Measurements from ENCODE around the gene NKD1. TPM values are rescaled to one million over a fixed set of nuclear protein-coding genes. Genes with fewer than 3 reads are reported as not detected.
"Not testable (repeated sequence)": the region's sequence is repeated elsewhere in the genome, so short reads cannot be mapped to it uniquely, and the experiment has no call there.

The NKD1 gene
- total RNA-seq, 1 donor from 2014 or later = 31.3 TPM

DNA sequence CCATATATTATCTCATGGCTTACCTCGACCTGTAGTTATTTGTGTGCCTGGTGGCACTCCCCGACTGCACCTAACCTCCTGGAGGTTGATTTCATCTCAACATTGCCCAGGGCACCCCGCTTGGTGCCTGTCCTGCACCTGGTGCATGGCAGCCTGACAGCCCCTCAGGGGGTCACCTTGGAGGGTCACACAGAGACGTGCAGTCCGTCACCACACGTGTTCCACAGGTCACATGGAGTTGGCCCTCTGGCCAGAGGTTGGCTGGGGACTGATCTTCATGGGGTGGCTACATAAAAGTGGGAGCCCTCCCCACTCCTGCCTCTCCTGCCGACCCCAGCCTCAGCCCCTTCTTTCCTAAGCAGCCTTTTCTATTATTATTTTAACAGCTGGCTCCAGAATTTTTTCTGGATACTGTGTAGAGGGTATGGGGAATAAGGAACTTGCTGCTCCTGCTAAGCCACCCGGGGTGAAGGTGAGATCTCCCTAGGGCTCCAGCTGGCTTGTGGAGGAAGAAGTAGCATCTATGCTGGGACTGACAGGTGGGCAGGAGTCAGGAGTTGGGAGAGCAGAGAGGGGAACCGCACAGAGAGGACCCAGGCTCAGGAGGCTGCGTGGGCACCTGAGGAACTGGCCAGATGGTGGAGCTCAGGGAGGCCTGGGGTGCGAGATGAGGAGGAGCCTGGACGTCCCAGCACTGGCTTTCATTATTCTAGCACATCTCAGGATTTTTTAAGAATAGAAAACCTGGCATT is 12.5 kb upstream of the NKD1 start:
- TF ChIP-seq, protein P1, sequence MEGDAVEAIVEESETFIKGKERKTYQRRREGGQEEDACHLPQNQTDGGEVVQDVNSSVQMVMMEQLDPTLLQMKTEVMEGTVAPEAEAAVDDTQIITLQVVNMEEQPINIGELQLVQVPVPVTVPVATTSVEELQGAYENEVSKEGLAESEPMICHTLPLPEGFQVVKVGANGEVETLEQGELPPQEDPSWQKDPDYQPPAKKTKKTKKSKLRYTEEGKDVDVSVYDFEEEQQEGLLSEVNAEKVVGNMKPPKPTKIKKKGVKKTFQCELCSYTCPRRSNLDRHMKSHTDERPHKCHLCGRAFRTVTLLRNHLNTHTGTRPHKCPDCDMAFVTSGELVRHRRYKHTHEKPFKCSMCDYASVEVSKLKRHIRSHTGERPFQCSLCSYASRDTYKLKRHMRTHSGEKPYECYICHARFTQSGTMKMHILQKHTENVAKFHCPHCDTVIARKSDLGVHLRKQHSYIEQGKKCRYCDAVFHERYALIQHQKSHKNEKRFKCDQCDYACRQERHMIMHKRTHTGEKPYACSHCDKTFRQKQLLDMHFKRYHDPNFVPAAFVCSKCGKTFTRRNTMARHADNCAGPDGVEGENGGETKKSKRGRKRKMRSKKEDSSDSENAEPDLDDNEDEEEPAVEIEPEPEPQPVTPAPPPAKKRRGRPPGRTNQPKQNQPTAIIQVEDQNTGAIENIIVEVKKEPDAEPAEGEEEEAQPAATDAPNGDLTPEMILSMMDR (IDR thresholded peaks at IDR 0.05; ENCODE audit: partially characterized antibody, unreplicated experiment) = no peak
- DNase-seq = no peak
- peaks cover 20% of the 10 kb centered on the region for H3K4me1 Mint-ChIP-seq (ENCODE audit: low read depth, unreplicated experiment)
- H3K9me3 Mint-ChIP-seq (ENCODE audit: unreplicated experiment) = peaks cover 8% of the 10 kb centered on the region
- no peak overlapping the region for H3K4me3 Mint-ChIP-seq (ENCODE audit: unreplicated experiment)
- H3K27ac Mint-ChIP-seq (ENCODE audit: unreplicated experiment) = no peak overlapping the region
- H3K27me3 Mint-ChIP-seq (ENCODE audit: unreplicated experiment) = peaks cover 3% of the 10 kb centered on the region
- H3K36me3 Mint-ChIP-seq (ENCODE audit: unreplicated experiment) = peaks cover 15% of the 10 kb centered on the region

DNA sequence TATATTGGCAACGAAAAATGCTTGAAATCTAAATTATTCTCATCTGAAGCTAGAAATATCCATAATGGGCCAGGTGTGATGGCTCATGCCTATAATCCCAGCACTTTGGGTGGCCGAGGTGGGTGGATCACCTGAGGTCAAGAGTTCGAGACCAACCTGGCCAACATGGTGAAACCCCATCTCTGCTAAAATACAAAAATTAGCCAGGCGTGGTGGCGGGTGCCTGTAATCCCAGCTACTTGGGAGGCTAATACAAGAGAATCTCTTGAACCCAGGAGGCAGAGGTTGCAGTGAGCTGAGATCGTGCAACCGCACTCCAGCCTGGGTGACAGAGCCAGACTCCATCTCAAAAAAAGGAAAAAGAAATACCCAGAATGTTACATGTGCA is 11.9 kb upstream of the NKD1 start:
- not testable (repeated sequence) for H3K27me3 Mint-ChIP-seq (ENCODE audit: unreplicated experiment)

DNA sequence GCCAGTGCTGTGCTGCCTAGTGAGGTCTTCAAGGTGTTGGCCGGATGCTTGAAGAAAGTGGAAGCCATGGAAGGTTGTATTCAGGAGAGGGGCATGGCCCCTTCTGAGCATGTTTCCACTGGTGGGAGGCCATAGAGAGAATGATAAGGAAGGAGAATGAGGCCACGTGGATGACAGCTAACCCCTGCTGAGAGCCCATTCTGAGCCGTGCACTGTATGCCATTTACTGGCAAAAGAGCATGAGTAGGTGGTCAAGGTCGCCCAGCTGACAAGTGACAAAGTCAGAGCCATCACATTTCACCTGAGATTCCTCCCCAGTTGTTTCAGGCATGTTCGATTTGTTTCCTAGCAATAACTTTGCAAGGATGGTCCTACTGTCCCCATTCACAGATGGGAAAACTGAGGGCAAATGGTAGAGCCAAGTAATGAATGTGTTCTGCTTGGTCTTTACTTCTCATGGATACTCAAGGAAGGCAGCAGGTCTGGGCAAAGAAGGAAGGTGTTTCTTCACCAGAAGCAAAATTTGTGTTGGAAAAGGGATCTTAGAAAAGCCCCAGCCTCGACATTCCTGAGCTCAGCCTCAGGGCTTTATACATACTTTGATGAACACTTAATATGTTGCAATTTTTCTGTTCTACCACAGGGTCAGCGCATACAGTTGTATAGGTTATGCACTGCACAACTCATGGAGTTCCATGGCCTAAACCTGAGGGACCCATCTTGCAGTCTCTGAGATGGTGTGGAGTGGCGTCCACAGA is 10.5 kb upstream of the NKD1 start:
- peaks cover 3% of the 10 kb centered on the region for H3K27me3 Mint-ChIP-seq (ENCODE audit: unreplicated experiment)
- peaks cover 9% of the 10 kb centered on the region for H3K9me3 Mint-ChIP-seq (ENCODE audit: unreplicated experiment)
- H3K4me3 Mint-ChIP-seq (ENCODE audit: unreplicated experiment) = no peak overlapping the region
- no peak for DNase-seq
- TF ChIP-seq, protein P1 (IDR thresholded peaks at IDR 0.05; ENCODE audit: partially characterized antibody, unreplicated experiment) = no peak
- peaks cover 20% of the 10 kb centered on the region for H3K4me1 Mint-ChIP-seq (ENCODE audit: low read depth, unreplicated experiment)
- H3K27ac Mint-ChIP-seq (ENCODE audit: unreplicated experiment) = no peak overlapping the region
- H3K36me3 Mint-ChIP-seq (ENCODE audit: unreplicated experiment) = peaks cover 6% of the 10 kb centered on the region

More for the DNA sequence above, 11.9 kb upstream of the NKD1 start:
- H3K9me3 Mint-ChIP-seq (ENCODE audit: unreplicated experiment); H3K4me3 Mint-ChIP-seq (ENCODE audit: unreplicated experiment); H3K27ac Mint-ChIP-seq (ENCODE audit: unreplicated experiment); DNase-seq: not testable (repeated sequence)
- peaks cover 12% of the 10 kb centered on the region for H3K36me3 Mint-ChIP-seq (ENCODE audit: unreplicated experiment)
- peaks cover 20% of the 10 kb centered on the region for H3K4me1 Mint-ChIP-seq (ENCODE audit: low read depth, unreplicated experiment)

DNA sequence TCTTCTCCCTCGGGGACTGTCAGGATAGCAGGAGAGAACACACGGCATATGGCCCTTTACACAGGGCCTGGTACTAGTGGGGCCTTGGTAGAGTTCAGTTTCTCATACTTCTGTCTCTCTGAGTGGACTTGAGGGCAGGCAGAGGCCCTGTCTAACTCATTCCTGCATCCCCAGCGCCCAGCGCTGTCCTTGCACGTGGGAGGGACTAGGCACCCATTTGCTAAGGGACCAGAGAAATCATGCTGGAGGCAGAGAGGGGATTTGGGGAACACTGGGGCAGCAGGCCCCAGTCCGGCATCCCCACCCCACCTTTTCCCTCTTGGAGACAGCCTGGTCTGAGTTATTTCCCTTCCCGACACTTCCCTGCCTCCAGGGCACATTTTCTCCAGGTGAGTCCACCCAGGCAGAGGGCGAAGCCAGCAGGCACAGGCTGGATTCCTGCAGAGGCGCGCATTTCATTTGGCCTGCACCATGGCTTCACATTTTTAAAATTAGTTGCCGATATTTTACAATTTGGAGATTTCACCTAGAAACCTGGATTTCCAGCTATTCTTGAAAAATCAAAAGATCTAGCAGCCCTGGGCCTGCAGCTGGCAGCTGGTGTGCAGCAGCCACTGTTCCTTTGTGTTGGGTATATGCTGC is 9.7 kb upstream of the NKD1 start:
- no peak for DNase-seq
- H3K9me3 Mint-ChIP-seq (ENCODE audit: unreplicated experiment) = peaks cover 9% of the 10 kb centered on the region
- peaks cover 4% of the 10 kb centered on the region for H3K36me3 Mint-ChIP-seq (ENCODE audit: unreplicated experiment)
- H3K27ac Mint-ChIP-seq (ENCODE audit: unreplicated experiment) = no peak overlapping the region
- peaks cover 3% of the 10 kb centered on the region for H3K27me3 Mint-ChIP-seq (ENCODE audit: unreplicated experiment)
- peaks cover 20% of the 10 kb centered on the region for H3K4me1 Mint-ChIP-seq (ENCODE audit: low read depth, unreplicated experiment)
- H3K4me3 Mint-ChIP-seq (ENCODE audit: unreplicated experiment) = no peak overlapping the region
- TF ChIP-seq, protein P1 (IDR thresholded peaks at IDR 0.05; ENCODE audit: partially characterized antibody, unreplicated experiment) = no peak

DNA sequence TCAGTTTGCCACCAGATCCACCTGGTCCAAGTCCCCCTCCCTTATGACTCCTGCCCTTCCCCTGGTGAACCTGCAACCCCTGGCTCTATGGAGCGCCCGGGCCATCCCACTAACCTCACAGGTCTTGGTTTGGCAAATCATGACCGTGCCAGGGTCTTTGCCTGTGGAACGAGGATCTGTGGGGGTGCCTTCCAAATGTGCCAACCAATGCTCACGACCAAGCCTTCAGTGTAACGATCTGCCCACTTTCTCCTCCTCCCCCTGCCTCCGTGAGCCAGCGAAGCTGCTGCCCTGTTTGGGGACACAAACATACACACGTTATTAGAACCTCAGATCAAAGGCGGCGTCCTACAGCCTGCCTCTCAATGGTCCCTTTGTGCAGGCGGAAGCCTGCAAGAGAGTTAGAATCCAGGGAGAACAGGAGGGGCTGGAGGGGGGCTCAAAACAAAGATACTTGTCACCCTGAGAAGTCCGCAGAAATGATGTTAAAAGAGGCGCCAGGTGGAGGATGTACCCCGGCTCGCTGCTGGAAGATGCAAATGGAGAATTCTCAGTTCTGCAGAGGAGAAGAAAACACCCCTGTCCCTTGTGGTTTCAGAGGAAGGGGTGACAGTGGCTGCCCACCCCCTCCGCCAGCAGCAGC is 9.0 kb upstream of the NKD1 start:
- Mint-ChIP-seq H3K9me3 (ENCODE audit: unreplicated experiment) (peaks cover 9% of the 10 kb centered on the region), H3K4me3 (ENCODE audit: unreplicated experiment) (peak overlapping the region; percentile 55), H3K36me3 (ENCODE audit: unreplicated experiment) (peaks cover 4% of the 10 kb centered on the region), H3K27ac (ENCODE audit: unreplicated experiment) (peak overlapping the region; percentile 52), H3K27me3 (ENCODE audit: unreplicated experiment) (peaks cover 3% of the 10 kb centered on the region), H3K4me1 (ENCODE audit: low read depth, unreplicated experiment) (peaks cover 20% of the 10 kb centered on the region)
- DNase-seq = no peak
- TF ChIP-seq, protein P1 (IDR thresholded peaks at IDR 0.05; ENCODE audit: partially characterized antibody, unreplicated experiment) = no peak
